NCI-H1048 (cell line): ENCODE results near the gene ASXL2.

Source experiments
- DNase-seq: peaks from one replicate; lab custom pipeline; 2025; lab: John Stamatoyannopoulos, UW

The ASXL2 gene

DNA sequence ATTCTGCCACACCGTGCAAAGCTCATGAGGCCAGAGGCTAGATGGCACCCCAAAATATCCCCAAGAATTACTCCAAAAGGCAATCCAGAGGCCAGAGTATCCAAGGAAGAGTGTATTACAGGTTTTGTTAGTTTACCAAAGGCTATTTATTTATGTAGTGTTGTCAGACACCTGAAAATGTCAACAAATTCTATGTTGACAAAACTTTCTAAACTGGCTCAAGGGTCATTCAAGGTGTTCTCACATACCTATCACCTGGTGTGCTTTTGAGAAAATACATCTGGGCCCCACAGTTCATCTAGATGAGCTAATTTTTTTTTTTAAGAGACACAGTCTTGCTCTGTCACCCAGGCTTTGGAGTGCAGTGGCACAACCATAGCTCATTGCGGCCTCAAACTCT is 192.5 kb downstream of the ASXL2 start:
- no peak for DNase-seq

DNA sequence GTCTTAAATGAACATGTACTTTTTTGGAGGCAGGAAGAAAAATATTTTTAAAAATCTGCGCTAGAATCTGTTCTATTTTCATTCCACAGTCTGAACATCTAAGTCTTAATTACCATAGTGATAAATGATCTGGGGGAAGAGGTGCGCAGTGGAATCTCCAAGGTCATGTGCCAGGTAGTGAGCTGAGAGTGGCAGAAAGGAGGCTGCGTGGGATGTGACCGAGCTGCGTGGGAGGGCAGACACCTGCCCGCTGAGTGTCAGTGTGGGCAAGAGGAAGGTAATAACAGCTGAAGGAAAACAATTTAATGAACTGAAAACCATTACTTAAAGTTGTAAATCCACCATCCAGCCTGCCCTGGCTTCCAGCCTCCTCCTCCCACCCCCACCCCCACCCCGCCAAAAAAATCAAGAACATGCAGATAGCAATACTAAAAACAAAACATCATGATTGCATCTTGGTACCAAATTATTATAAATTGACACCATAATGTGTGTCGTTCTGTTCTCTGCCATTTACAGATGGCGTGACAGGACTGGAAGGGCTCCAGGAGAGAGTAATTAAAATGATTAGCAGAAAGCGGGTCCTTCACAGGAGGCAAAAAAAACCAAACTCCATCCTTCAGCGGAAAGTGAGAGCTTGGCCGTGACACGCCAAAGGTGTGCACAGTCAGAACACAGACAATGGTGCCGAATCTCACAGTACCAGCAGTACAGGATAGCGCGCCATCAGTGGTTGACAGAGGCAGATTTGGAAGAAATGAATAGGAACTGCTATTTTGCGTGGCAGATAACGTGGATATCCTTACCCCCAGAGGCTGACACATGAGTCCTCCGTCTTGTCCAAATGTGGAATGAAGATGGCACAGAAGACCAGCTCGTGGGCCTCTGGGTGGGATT is 193.5 kb downstream of the ASXL2 start:
- DNase-seq, result no peak
